CD4-positive, alpha-beta T cell (primary cell): ENCODE results near the gene IGSF5. TPM values are rescaled to one million over a fixed set of nuclear protein-coding genes. Genes with fewer than 3 reads are reported as not detected.
"Not testable (repeated sequence)": the region's sequence is repeated elsewhere in the genome, so short reads cannot be mapped to it uniquely, and the experiment has no call there.

Experiments used
- ATAC-seq: fragments of 200-7000 bp; cut with Tn5 transposase; one replicate; pipeline ENCODE4 v1.10.0; 2022; ENCODE audit warnings: mild to moderate bottlenecking; ENCODE audit not compliant: poor library complexity
- CTCF ChIA-PET: fragments of 350-600 bp; sonication (Branson Sonifier 250); formaldehyde crosslinking; loops from one replicate; lab custom pipeline; 2021; ENCODE audit warnings: antibody characterized with exemption, inconsistent platforms; lab: Charles Lee
- POLR2A ChIA-PET: fragments of 350-600 bp; sonication (Branson Sonifier 250); formaldehyde crosslinking; loops from one replicate; lab custom pipeline; 2021; ENCODE audit warnings: antibody characterized with exemption, inconsistent platforms; lab: Charles Lee
- DNase-seq, 14 experiments: peaks; one replicate each; pipeline ENCODE4 v3.0.0-alpha.2; 2013 to 2020; ENCODE audit warnings: mixed read lengths in 2 of 14
- H3K27ac ChIP-seq, 2 donors: one replicate each; pipeline versions ENCODE4 v1.5.1 to v1.7.0; 2013; ENCODE audit warnings: low read length in 2 of 2, low read depth in 1 of 2, mild to moderate bottlenecking in 1 of 2
- H3K27me3 ChIP-seq, 2 experiments: 1 replicate in 1 of 2; 2 replicates in 1 of 2; pipeline versions ENCODE4 v1.6.1 to v1.7.0; 2013; ENCODE audit warnings: low read length in 2 of 2, control low read depth in 1 of 2, mild to moderate bottlenecking in 1 of 2, moderate library complexity in 1 of 2; ENCODE audit not compliant: insufficient read depth in 2 of 2, control insufficient read depth in 1 of 2
- H3K36me3 ChIP-seq: one replicate; pipeline ENCODE4 v1.6.1; 2013; ENCODE audit warnings: low read length, control low read depth; ENCODE audit not compliant: insufficient read depth
- H3K4me1 ChIP-seq: one replicate; pipeline ENCODE4 v1.6.1; 2013; ENCODE audit warnings: low read length, control low read depth; ENCODE audit not compliant: insufficient read depth
- H3K4me3 ChIP-seq: one replicate; pipeline ENCODE4 v1.5.1; 2013; ENCODE audit warnings: mild to moderate bottlenecking, low read length, moderate library complexity
- H3K9me3 ChIP-seq, 2 experiments: 1 replicate in 1 of 2; 2 replicates in 1 of 2; pipeline versions ENCODE4 v1.6.1 to v1.7.0; 2013; ENCODE audit warnings: low read length in 2 of 2, mild to moderate bottlenecking in 2 of 2, control low read depth in 1 of 2, moderate library complexity in 1 of 2; ENCODE audit not compliant: control insufficient read depth in 1 of 2, insufficient read depth in 1 of 2
- H3K27ac Mint-ChIP-seq: one replicate; pipeline ENCODE4 v1.8.0; 2020; ENCODE audit warnings: mixed read lengths
- H3K27me3 Mint-ChIP-seq: one replicate; pipeline ENCODE4 v1.8.0; 2021; ENCODE audit warnings: mixed read lengths
- H3K36me3 Mint-ChIP-seq: one replicate; pipeline ENCODE4 v1.8.0; 2021; ENCODE audit warnings: low read depth, mixed read lengths
- H3K4me1 Mint-ChIP-seq: one replicate; pipeline ENCODE4 v1.8.0; 2021; ENCODE audit warnings: low read depth, mixed read lengths
- H3K4me3 Mint-ChIP-seq: one replicate; pipeline ENCODE4 v1.8.0; 2020; ENCODE audit warnings: mild to moderate bottlenecking, mixed read lengths
- H3K9me3 Mint-ChIP-seq: one replicate; pipeline ENCODE4 v1.8.0; 2020; ENCODE audit warnings: mixed read lengths
- CTCF ChIP-seq: fragments of 200-600 bp; IDR thresholded peaks from one replicate; pipeline ENCODE4 v1.8.0; 2022; ENCODE audit warnings: antibody characterized with exemption, mild to moderate bottlenecking
- intact Hi-C, 2 experiments: fragments of 100-400 bp; cut with DNase I in 1 of 2; cut with micrococcal nuclease in 1 of 2; formaldehyde crosslinking; loops; one replicate each; pipeline versions ENCODE4 v1.15.1 to v1.9.0; 2023 to 2025; cut with DNase I, micrococcal nuclease
- polyA plus RNA-seq, 2 donors: library from polyadenylated mRNA; unstranded; fragments of 120-200 nt; gene quantifications; one replicate each; pipeline ENCODE4 v1.2.1, GENCODE V29; 2013
- total RNA-seq, 174 experiments: library from RNA in 2 of 174; stranded (reverse) in 2 of 174; gene quantifications; one replicate each; pipeline ENCODE4 v1.2.3 and lab custom pipeline; 2021 to 2026

The IGSF5 gene
- not detected for total RNA-seq
- not detected for polyA plus RNA-seq (2013, experiment 1 of 2)
- polyA plus RNA-seq (2013, experiment 2 of 2): 0.01 TPM
- 0 to 0.08 (median 0) reads per million in 172 experiments for total RNA-seq (lab: John Stamatoyannopoulos, UW)

- CTCF ChIA-PET, intact Hi-C loops, H3K27ac Mint-ChIP-seq: not testable (repeated sequence)
These were observed at the start of gene IGSF5 for GRCh38 chr21:39744883-39745282. Gene IGSF5 (plus strand): TSS chr21:39745183. CDS start chr21:39745510, 327 bp downstream.

GRCh38 chr21:39696196-39696595 is 48.8 kb upstream of the IGSF5 start:
- Mint-ChIP-seq H3K4me1 (no peaks in the 10 kb centered on the region), H3K27ac (no peak overlapping the region), H3K36me3 (no peaks in the 10 kb centered on the region), H3K9me3 (no peaks in the 10 kb centered on the region), H3K27me3 (peaks cover 16% of the 10 kb centered on the region), H3K4me3 (no peak overlapping the region)
- intact Hi-C loops: no loop called here
- no peaks in the 10 kb centered on the region for H3K27me3 ChIP-seq
- H3K4me1 ChIP-seq: no peaks in the 10 kb centered on the region
- H3K4me3 ChIP-seq: no peak overlapping the region
- DNase-seq (no peak), ATAC-seq (no peak)
- no peak for TF ChIP-seq CTCF
- CTCF ChIA-PET: no interaction called here
- H3K36me3 ChIP-seq: no peaks in the 10 kb centered on the region
- peaks cover 0 to 3% of the 10 kb centered on the region in 2 experiments for H3K9me3 ChIP-seq
- no peak overlapping the region for H3K27ac ChIP-seq
- POLR2A ChIA-PET: no interaction called here

More at GRCh38 chr21:39744883-39745282, at the start of gene IGSF5:
- H3K36me3 ChIP-seq, H3K4me3 ChIP-seq, H3K4me1 Mint-ChIP-seq, H3K4me1 ChIP-seq, H3K27me3 ChIP-seq, H3K36me3 Mint-ChIP-seq, H3K4me3 Mint-ChIP-seq, H3K27me3 Mint-ChIP-seq, H3K9me3 Mint-ChIP-seq, ATAC-seq, DNase-seq, H3K27ac ChIP-seq, POLR2A ChIA-PET: not testable (repeated sequence)
- H3K9me3 ChIP-seq: peaks cover 0 to 11% of the 10 kb centered on the region in 2 experiments

GRCh38 chr21:39696618-39697017 is 48.4 kb upstream of the IGSF5 start:
- H3K9me3 Mint-ChIP-seq: no peaks in the 10 kb centered on the region
- DNase-seq: no peak
- no peak overlapping the region for H3K4me3 ChIP-seq
- H3K4me1 Mint-ChIP-seq: no peaks in the 10 kb centered on the region
- TF ChIP-seq CTCF: no peak
- no peak for ATAC-seq
- no peaks in the 10 kb centered on the region for H3K4me1 ChIP-seq
- H3K27ac Mint-ChIP-seq: no peak overlapping the region
- no peaks in the 10 kb centered on the region for H3K36me3 Mint-ChIP-seq
- no peak overlapping the region for H3K4me3 Mint-ChIP-seq
- H3K27me3 ChIP-seq: no peaks in the 10 kb centered on the region
- peaks cover 16% of the 10 kb centered on the region for H3K27me3 Mint-ChIP-seq
- H3K27ac ChIP-seq: no peak overlapping the region
- peaks cover 0 to 3% of the 10 kb centered on the region in 2 experiments for H3K9me3 ChIP-seq
- no peaks in the 10 kb centered on the region for H3K36me3 ChIP-seq
- ChIA-PET CTCF (interaction anchor here (0.7 kb wide), 1 partner anchor 194 kb away, joined by 3 read pairs; no protein-coding TSS in a partner anchor), POLR2A (no interaction called here)
- intact Hi-C loops: no loop called here

- H3K9me3 Mint-ChIP-seq: peaks cover 3% of the 10 kb centered on the region
- no peaks in the 10 kb centered on the region for H3K27me3 ChIP-seq
- ATAC-seq (no peak), DNase-seq (no peak)
- ChIA-PET CTCF (interaction anchor here (0.7 kb wide), 1 partner anchor 206 kb away, joined by 3 read pairs; no protein-coding TSS in a partner anchor), POLR2A (no interaction called here)
- peaks cover 8% of the 10 kb centered on the region for H3K27me3 Mint-ChIP-seq
- H3K36me3 Mint-ChIP-seq: no peaks in the 10 kb centered on the region
- no peaks in the 10 kb centered on the region for H3K4me1 ChIP-seq
- H3K27ac Mint-ChIP-seq: no peak overlapping the region
- no peak overlapping the region for H3K27ac ChIP-seq
- H3K4me3 ChIP-seq: no peak overlapping the region
- H3K9me3 ChIP-seq: peaks cover 6 to 9% of the 10 kb centered on the region in 2 experiments
- no peak overlapping the region for H3K4me3 Mint-ChIP-seq
- TF ChIP-seq CTCF: no peak
- no peaks in the 10 kb centered on the region for H3K36me3 ChIP-seq
- intact Hi-C loops: no loop called here
- H3K4me1 Mint-ChIP-seq: no peaks in the 10 kb centered on the region
These were observed 44.7 kb upstream of the IGSF5 start for GRCh38 chr21:39700318-39700717.
